Uterus (tissue), 4 donors: ENCODE results near the gene DOCK4. TPM values are rescaled to one million over a fixed set of nuclear protein-coding genes. Genes with fewer than 3 reads are reported as not detected.

Experiments
- DNase-seq, 2 donors: peaks; one replicate each; pipeline ENCODE4 v3.0.0-alpha.2; 2019 to 2020
- H3K27ac ChIP-seq, 2 donors: fragments of 200-600 bp; sonication (generic); 1 replicate in 1 of 2; 2 replicates in 1 of 2; pipeline ENCODE4 v1.5.1; 2016 to 2018
- H3K27me3 ChIP-seq, 2 donors: fragments of 200-600 bp; sonication (generic); one replicate each; pipeline ENCODE4 v1.5.1; 2018 to 2019; ENCODE audit warnings: control low read depth in 1 of 2
- H3K36me3 ChIP-seq, 2 donors: fragments of 200-600 bp; sonication (generic); one replicate each; pipeline ENCODE4 v1.5.1; 2019; ENCODE audit warnings: control low read depth in 1 of 2
- H3K4me1 ChIP-seq, 2 donors: fragments of 200-600 bp; sonication (generic); one replicate each; pipeline ENCODE4 v1.5.1; 2018 to 2019; ENCODE audit warnings: control low read depth in 1 of 2
- H3K4me3 ChIP-seq, 2 donors: fragments of 200-600 bp; sonication (generic); 1 replicate in 1 of 2; 2 replicates in 1 of 2; pipeline ENCODE4 v1.5.1; 2018 to 2019; ENCODE audit warnings: mild to moderate bottlenecking in 1 of 2
- H3K9me3 ChIP-seq, 2 donors: fragments of 200-600 bp; sonication (generic); one replicate each; pipeline ENCODE4 v1.5.1; 2019; ENCODE audit warnings: control low read depth in 1 of 2
- POLR2A ChIP-seq, 2 donors: fragments of 450-650 bp; IDR thresholded peaks; one replicate each; pipeline ENCODE4 v1.6.1; 2016; ENCODE audit warnings: antibody characterized with exemption in 2 of 2, mild to moderate bottlenecking in 1 of 2, moderate library complexity in 1 of 2
- intact Hi-C: fragments of 100-400 bp; cut with DNase I; formaldehyde crosslinking; loops from one replicate; pipeline ENCODE4 v1.15.1; 2023; ENCODE audit warnings: low total_unique reads
- total RNA-seq, 4 donors: library from RNA; depleted of rRNA in 3 of 4; stranded (reverse); fragments of >200 nt in 3 of 4; gene quantifications; one replicate each; pipeline versions ENCODE4 v1.1.0 to v1.2.4, GENCODE V29; 2014 to 2023
- TF ChIP-seq, protein P1 (sequence below), 4 experiments: fragments of 200-600 bp in 2 of 4; fragments of 450-650 bp in 2 of 4; sonication (generic) in 2 of 4; IDR thresholded peaks; one replicate each; pipeline ENCODE4 v1.5.1; 2016 to 2019; ENCODE audit warnings: antibody characterized with exemption in 4 of 4, mild to moderate bottlenecking in 2 of 4, moderate library complexity in 1 of 4
- donor health status: DM: yes; HTN: yes; CAD: no.

The DOCK4 gene
- total RNA-seq, 4 donors from 2014 or later, result 48.8 to 217 (median 72.3) TPM

DNA sequence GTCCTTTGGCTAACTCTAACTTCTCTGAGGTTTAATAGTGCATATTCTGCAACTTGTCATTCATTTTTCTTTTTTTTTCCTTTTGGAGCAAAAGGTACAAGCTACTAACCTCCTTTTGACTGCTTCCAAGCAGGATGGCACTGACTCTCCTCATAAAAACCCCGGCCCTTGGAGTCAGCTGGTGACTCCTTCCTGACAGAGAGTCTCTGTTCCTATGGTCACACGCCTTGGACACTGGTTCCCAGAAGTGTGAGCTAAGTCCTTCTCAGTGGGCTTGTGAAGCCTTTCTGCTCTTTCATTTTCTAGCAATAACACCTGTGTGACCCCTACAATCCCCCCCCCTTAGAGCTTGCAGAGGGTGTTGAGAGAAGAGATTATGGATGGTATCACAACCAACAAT, 21.7 kb downstream of the DOCK4 start:
- DNase-seq, result no peak
- no peak overlapping the region for H3K4me3 ChIP-seq
- H3K9me3 ChIP-seq, result no peaks in the 10 kb centered on the region
- no peaks in the 10 kb centered on the region for H3K4me1 ChIP-seq
- no peaks in the 10 kb centered on the region for H3K36me3 ChIP-seq
- no peaks in the 10 kb centered on the region for H3K27me3 ChIP-seq
- no peak overlapping the region for H3K27ac ChIP-seq
- intact Hi-C loops, result no loop called here
- no peak for TF ChIP-seq POLR2A (IDR thresholded peaks at IDR 0.05)
- TF ChIP-seq, protein P1, sequence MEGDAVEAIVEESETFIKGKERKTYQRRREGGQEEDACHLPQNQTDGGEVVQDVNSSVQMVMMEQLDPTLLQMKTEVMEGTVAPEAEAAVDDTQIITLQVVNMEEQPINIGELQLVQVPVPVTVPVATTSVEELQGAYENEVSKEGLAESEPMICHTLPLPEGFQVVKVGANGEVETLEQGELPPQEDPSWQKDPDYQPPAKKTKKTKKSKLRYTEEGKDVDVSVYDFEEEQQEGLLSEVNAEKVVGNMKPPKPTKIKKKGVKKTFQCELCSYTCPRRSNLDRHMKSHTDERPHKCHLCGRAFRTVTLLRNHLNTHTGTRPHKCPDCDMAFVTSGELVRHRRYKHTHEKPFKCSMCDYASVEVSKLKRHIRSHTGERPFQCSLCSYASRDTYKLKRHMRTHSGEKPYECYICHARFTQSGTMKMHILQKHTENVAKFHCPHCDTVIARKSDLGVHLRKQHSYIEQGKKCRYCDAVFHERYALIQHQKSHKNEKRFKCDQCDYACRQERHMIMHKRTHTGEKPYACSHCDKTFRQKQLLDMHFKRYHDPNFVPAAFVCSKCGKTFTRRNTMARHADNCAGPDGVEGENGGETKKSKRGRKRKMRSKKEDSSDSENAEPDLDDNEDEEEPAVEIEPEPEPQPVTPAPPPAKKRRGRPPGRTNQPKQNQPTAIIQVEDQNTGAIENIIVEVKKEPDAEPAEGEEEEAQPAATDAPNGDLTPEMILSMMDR (IDR thresholded peaks at IDR 0.05), result no peak

DNA sequence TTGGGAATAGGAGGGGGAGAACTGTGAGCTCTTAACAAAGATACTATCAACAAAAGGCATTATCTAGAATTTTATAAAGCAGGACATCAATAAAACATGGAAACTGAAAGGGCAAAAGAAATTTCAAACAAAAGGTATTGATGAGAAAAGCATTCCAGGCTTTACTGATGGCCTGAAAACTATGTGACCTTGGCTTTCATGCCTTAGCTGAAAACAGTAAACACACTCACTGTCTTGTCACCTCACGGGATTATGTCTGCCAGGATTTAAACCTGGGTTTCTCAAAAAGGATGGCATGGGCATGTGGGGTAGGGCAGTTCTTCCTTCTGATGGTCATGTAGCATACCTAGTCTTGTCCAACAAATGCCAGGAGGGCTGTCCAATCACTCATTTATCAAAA, 22.9 kb downstream of the DOCK4 start:
- TF ChIP-seq, protein P1 (IDR thresholded peaks at IDR 0.05), result no peak
- no peak for TF ChIP-seq POLR2A (IDR thresholded peaks at IDR 0.05)
- no peaks in the 10 kb centered on the region for H3K27me3 ChIP-seq
- H3K4me3 ChIP-seq, result no peak overlapping the region
- H3K27ac ChIP-seq, result no peak overlapping the region
- no peaks in the 10 kb centered on the region for H3K36me3 ChIP-seq
- DNase-seq, result no peak
- intact Hi-C loops, result no loop called here
- no peaks in the 10 kb centered on the region for H3K4me1 ChIP-seq
- H3K9me3 ChIP-seq, result no peaks in the 10 kb centered on the region

DNA sequence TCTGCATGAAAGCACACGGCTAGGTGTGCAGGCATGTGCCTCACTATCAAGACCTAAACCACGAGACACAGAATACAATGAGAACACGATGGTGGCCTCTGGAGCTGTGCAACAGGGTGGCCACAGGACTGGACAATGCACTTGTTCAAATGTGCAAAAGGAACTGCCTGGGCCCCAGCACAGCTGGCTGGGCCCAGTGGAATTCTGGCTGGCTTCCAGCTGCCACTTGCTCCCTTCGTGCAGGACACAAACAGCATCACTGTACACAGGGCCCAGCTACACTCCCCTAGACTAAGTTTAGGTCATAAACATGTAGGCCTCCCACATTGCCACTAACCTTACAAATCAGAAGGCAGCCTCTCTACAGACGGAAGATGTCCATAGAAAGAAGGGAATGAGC, 23.4 kb downstream of the DOCK4 start:
- intact Hi-C loops, result no loop called here
- no peak overlapping the region for H3K27ac ChIP-seq

DNA sequence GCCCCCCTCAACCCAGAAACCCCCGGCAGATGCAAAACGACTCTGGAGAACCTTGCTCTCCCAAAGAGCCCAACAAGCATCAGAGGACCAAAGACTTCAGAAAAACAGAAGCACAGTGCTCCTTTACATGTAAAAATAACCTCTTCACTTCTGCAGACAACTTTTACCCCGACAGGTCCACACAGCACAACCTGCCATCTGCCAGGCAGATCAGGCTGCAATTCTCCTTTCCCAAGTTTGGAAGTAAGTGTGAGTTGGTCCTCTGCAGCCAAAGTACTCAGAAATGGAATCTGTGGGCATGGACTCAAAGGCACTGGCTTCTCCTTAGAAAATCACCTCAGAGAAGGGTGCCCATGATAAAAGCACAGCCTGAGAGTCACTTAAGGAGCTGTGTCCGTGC, 26.0 kb downstream of the DOCK4 start:
- no peaks in the 10 kb centered on the region for H3K4me1 ChIP-seq
- H3K36me3 ChIP-seq, result no peaks in the 10 kb centered on the region
- no peak overlapping the region for H3K27ac ChIP-seq
- intact Hi-C loops, result no loop called here
- H3K9me3 ChIP-seq, result no peaks in the 10 kb centered on the region
- no peaks in the 10 kb centered on the region for H3K27me3 ChIP-seq
- DNase-seq, result no peak
- no peak overlapping the region for H3K4me3 ChIP-seq
- TF ChIP-seq POLR2A (IDR thresholded peaks at IDR 0.05), result no peak
- TF ChIP-seq, protein P1 (IDR thresholded peaks at IDR 0.05), result no peak

More for the DNA sequence above, 23.4 kb downstream of the DOCK4 start:
- H3K9me3 ChIP-seq, result no peaks in the 10 kb centered on the region
- TF ChIP-seq, protein P1 (IDR thresholded peaks at IDR 0.05), result no peak
- no peak for TF ChIP-seq POLR2A (IDR thresholded peaks at IDR 0.05)
- DNase-seq, result no peak
- H3K36me3 ChIP-seq, result no peaks in the 10 kb centered on the region
- no peaks in the 10 kb centered on the region for H3K4me1 ChIP-seq
- no peaks in the 10 kb centered on the region for H3K27me3 ChIP-seq
- no peak overlapping the region for H3K4me3 ChIP-seq

DNA sequence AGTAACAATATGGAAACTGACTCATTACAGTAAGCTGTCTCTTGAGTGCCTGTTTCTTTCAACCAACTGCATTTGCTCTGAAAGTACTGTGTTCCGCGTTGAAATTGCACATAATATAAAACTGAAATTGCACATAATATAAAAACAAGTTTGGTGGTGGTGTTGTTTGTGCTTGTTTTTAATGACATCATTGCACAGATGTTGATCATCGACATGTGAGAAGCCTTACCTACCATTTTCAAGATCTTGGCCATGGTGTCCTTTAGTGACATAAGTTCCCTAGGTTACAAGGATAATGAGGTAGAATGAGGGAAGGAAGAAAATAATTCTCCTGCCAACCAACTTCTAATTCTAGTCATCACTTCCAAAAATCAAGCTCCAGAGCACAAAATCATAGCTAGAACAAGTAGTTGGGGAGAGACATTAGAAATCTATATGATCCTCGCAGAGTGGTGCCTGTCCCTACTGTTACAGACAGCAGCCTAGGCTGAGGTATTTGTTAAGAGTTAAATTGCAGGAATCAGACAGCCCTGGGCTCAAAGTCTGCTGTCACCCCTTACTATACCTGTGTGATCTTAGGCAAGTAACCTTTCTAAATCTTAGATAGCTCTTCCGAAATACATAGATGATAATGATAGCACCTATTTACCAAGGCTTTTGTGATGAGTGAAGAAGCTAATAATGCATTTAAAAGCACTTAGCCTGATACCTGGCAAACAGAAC, 29.3 kb downstream of the DOCK4 start:
- Histone ChIP-seq H3K4me3 (no peak overlapping the region), H3K27me3 (no peaks in the 10 kb centered on the region), H3K27ac (no peak overlapping the region), H3K9me3 (no peaks in the 10 kb centered on the region), H3K4me1 (no peaks in the 10 kb centered on the region), H3K36me3 (no peaks in the 10 kb centered on the region)
- intact Hi-C loops, result no loop called here
- TF ChIP-seq, protein P1 (IDR thresholded peaks at IDR 0.05), result no peak
- no peak for TF ChIP-seq POLR2A (IDR thresholded peaks at IDR 0.05)
- no peak for DNase-seq
